NCI-H2107 treated with DMSO at 0.1 percent for 48 hours (cell line): ENCODE data around the gene POU6F2.

ENCODE experiments used
- DNase-seq: peaks from one replicate; lab custom pipeline; 2025; ENCODE audit not compliant: unreplicated experiment; lab: John Stamatoyannopoulos, UW

The POU6F2 gene

DNA sequence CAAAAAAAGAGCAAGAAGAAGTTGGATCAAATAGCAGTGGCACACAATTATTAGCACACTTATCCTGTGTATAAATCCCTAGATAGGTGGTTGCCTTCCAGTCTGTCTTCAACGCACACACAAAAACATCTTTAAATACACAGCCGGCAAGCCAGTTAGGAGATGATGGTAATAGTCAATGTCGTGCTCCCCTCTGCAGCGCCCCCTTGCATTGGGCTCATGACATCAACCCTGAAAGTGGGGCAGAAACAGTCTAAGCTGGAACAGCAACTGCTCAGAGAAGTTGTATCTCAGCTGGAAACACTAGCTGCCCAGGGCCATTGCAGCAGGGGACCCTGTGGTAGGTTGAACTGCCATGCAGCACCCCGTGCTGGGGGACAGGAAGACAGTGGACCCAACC lies 409.0 kb downstream of the POU6F2 start:
- DNase-seq = no peak

DNA sequence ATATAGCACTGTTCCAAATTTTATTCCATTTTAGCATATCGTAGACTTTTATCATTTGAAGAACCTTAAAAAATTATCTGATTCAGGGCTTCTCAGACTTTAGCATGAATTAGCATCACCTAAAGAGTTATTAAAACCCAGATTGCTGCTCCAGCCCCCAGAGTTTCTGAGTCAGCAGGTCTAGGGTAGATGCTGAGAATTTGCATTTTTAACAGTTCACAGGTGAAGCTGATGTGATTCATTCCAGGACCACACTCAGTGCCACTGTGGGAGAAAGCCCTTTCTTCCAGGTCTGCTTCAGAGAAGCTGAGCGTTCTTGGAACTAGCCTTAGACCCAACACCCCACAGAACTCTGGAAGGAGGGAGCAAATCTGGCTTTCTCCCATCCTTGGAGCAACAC lies 414.4 kb downstream of the POU6F2 start:
- no peak for DNase-seq

DNA sequence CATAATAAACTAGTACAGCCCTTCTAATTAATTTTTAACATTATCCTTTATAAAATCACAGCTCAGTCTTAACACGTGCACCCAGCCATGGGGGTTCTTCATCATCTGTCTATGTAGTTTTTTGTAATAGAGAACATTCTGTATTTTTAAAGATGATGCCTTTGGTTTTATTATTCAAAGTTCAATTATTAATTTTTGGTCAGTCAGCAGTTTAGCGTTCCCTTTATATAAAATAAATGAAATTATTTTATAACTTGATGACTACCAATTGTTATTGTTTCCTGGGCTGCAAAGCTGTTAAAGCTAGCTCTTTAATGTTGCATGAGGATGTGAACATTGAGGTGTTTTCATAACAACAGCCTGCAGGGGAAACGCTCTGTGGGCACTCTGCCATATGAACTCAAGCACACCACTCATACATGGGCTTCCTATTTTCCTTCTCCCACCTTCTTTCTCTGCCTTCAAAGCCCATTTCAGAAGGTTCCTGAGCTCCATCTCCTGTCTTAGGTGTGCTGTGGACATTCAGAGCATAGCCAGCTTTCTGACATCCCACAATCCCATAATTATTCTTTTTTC lies 416.5 kb downstream of the POU6F2 start:
- DNase-seq = no peak

DNA sequence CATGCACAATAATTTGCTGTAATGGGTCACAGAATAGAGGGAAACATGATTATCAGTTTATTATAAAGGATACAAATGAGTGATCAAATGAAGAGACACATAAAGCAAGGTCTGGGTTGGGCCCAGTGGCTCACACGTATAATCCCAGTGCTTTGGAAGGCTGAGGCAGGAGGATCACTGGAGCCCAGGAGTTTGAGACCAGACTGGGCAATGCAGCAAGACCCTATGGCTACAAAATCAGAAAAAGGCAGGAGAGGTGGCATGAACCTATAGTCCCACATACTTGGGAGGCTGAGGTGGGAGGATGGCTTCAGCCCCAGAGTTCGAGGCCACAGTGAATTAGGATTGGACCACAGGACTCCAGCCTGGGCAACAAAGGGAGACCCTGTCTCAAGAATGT lies 421.7 kb downstream of the POU6F2 start:
- DNase-seq = no peak

DNA sequence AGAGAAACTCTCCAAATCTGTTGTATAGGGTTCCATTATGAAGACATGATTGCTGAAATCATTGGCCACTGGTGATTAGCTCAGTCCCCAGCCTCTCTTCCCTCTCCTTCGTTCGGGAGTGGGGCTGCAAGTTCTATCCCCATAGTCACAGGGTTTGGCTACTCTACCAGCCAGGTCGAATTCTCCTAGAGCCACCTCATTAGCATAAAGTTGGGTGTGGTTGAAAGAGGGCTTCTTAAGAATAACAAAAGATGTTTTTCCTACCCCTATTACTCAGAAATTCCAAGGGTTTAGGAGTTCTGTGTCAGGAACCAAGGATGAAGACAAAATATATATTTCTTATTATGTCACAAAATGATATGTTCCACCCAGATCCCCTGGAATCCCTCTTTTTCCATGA lies 422.3 kb downstream of the POU6F2 start:
- no peak for DNase-seq

DNA sequence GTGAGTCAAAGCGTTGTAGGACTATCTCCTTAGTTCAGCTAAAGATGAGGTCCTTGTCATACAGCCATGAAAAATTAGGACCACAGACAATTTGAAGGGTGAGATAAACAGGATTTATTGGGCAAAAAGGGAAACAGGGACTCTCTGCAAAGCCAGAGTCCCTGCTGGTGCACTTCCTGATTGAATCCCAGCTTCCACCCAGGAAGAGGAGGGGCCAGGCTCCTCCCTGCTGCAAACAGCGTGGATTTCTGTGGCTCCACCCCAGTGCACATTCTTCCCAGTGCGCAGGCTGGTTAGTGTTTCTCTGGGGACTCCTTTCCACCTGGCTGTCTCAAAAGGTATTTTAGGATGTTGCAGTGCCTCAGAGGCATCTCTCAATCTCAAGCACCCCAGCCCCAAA lies 423.1 kb downstream of the POU6F2 start:
- no peak for DNase-seq

DNA sequence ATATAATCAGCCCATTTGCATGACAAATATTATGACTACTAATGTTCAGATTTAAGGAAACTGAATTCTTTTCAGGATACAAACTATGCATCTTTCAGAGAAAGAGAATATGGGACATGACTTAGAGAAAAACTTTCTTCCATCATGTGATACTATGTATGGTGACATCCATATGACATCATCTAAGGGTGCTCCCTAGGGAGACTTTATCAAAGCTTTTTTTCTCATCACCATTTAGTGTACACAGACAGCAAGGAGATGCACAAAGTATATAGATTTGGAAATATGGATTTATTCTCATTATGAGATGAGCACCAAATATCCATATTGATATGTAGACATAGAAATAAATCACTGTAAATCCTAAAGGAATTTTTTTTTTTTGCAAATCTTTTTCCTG lies 424.3 kb downstream of the POU6F2 start:
- DNase-seq = no peak

DNA sequence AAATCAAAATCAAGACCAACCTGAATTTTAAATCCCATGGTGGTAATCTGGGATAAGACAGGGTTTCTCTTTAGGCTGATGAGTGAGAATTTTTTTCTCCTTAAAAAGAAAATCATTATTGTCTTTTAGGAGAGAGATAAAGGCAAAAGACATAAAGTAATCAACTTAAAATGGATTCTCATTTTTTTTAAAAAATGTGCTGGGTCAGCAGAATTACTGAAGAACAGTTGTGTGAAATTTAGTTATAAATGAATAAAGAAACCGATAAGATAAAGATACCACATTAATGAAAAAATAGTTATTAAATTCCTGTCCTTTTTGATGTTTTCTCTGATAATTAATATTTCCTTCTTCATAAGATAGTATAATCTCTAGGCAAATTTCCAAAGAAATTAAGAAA lies 427.2 kb downstream of the POU6F2 start:
- DNase-seq = no peak

DNA sequence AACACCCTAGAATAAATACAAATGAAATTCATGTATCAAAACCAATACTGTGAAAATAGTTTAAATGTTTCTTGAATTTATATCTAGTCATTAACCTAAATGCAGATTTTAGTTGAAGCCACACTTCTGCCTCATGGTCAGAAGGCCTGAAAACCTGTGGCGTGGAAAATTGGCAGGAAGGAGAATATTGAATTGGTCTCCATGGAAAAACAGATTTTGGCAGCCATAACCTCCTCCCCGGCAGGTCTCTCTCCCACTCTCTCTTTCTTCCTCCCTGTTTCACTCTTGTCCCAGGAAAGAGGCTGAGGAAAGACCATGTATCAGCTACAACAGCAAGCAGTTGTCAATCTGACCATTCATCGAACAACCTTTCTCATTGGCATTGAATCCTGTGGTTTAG lies 427.9 kb downstream of the POU6F2 start:
- DNase-seq = no peak

DNA sequence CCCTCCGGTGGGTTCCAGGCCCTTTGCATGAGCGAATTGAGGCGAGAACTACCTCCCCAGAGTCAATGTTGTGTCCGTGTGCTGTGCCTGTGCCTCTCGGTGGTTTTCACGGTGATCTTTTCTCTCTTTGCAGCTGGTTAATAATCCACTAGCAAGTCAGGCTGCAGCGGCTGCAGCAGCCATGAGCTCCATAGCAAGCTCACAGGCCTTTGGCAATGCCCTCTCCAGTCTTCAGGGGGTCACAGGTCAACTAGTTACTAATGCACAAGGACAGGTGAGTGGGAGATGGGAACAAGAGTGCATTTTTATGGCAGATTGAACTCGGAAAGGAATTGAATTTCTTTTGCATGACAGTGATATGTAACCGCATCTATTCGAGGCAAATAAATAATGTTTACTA lies 428.8 kb downstream of the POU6F2 start:
- no peak for DNase-seq

DNA sequence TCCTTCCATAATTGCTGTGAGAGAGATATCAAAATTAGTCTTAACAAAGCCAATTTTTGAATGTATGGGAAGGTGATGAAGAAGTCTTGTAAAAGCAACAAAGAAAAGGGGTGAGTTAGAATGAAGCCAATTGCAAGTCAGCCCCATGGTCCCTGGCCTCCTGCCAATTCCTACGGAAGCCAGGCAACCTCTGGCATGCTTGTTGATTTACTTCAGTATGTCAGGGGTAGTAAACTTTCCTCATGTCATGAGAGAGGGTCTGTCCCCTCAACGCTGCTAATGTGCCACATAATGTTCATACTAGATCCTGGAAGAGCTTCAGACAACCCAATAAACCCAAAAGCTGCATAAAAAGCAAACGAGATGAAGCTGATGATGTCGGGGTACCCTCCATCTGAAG lies 429.4 kb downstream of the POU6F2 start:
- DNase-seq = no peak

DNA sequence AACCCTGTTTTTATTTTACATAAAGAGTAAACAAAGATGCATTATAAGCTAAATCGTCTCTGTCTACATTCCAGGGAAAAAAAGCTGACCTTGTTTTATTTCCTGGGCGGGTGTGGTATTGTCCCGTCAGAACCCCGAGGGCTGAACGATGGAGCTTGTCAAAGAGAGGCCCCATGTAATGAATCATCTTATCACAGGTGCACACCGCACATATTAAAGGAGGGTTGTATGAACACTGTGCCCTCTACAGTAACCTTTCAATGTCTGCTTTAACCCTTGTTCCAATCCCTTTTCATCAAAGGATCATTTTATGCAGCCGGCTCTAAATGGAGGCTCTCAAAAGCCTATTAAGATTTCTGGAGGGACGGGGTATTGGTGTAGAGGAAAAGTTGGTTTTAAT lies 430.0 kb downstream of the POU6F2 start:
- DNase-seq = no peak

DNA sequence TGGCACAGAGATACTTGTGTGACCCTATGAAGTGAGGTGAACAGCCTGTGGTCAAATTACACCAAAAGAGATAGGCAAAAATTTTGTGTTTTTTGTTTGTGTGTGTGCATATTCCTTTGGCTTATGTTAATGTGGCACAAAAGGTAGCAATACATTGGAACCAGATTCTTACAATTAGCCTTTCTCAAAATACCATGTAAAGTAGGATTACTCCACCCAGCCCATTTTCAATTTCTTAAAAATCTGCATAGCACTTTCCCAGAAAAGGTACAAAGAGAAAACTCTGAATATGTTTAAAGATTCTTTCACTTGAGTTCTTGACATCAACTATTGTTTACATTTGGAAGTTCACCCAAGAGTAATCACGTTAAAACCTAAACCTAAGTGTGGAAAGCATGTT lies 431.2 kb downstream of the POU6F2 start:
- no peak for DNase-seq

DNA sequence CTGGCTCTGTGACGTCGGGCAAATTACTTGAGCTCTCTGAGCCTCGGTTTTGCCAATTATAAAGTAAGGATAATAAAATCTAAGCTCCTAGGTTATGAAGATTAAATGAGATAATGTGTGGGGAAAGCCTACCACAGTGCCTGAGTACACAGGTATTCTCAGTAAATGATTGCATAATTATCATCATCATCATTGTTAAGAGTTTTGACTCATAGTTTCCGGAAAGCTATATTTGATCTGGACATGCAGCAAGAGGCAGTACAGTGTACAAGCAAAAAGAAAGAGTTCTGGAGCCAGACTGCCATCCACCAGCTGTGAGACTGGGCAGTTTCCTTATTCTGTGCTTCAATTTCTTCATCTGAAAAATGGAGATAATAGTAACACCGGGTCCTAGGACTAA lies 432.9 kb downstream of the POU6F2 start:
- DNase-seq = no peak

DNA sequence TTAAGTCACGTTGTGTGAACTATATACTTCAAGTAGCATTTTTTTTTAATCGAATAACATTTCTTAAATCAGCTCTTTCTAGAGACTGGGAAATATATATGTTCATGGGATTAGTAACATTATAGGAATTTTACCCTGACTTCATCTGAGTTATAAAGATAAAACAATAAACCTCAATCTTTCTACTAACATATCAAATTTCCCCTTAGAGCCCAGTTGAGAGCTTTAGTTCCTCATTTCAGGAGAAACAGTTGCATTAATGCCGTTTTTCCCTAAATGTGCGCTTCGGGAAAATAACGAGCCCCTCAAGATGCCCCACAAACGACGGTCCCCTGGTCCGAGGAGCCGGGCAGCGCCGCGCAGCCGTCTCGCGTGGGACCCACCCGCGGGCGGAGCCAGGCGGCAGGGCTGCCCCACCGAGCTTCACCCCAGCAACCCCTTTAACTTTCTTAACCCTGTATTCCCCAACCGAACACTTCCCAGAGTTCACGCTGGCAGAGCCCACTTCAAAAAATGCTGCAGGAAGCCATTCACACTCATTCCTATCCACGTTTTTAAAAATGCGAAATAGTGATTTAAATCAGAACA lies 436.0 kb downstream of the POU6F2 start:
- no peak for DNase-seq

DNA sequence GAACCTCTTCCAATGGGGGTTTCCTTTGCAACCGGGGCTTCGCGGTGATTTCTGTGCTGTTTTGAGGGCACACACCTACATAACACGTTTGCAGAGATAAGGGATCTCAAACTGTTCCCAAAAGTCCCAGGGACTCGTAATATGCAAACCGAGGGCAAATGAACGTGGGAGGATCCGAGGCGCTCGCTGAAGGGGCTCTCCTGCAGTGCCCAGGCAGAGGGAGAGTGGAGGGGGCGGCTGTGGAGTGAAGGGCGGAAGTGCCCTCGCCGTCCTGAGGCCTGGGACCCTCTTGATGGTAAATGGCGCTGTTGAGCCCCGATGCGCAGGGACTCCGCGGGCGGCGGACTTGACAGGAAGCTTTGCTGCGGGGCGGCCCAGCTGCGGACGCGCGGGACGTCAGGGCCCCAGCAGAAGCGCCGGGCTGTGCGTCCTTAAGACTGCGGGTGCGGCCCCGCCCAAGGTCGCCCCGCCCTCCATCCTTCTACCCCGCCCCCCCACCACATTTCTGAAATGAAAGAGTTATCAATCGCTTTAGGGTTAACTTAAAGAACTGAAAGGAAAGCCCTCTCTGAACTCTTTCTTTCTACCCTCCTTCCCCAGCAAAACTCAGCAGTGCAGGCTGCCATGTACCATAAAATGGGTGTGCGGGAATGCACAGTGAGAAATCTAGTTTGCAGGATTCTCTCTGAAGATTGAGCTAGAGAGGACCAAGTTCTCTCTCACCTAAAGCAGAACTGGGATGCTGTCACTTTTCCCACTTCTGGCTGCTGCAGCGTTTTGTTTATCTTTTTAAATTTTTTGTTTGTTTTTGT lies 436.7 kb downstream of the POU6F2 start:
- no peak for DNase-seq

DNA sequence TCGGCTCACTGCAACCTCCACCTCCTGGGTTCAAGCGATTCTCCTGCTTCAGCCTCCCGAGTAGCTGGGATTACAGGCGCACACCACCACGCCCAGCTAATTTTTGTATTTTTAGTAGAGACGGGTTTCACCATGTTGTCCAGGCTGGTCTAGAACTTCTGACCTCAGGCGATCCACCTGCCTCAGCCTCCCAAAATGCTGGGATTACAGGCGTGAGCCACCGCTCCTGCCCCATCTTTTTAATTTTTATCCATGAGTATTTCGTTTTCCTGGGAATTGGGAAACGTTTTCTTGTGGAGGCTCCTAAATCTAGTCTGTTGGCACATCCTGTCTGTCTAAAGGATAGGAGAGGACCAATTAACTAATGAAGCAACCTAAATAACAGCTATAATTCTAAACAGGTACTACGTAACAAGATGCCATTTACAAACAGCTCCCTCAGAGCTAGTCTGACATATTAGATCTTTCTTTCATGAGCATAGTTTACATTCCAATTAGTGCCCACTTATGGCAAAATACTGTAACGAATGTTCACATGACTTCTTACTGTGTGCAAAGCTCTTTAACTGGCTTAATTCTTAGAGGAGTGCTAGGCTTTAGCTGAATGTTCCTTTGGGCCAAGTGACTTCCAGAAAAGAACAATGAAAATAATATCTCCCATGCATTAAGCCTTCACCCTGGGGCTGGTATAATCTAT lies 437.5 kb downstream of the POU6F2 start:
- DNase-seq = no peak

DNA sequence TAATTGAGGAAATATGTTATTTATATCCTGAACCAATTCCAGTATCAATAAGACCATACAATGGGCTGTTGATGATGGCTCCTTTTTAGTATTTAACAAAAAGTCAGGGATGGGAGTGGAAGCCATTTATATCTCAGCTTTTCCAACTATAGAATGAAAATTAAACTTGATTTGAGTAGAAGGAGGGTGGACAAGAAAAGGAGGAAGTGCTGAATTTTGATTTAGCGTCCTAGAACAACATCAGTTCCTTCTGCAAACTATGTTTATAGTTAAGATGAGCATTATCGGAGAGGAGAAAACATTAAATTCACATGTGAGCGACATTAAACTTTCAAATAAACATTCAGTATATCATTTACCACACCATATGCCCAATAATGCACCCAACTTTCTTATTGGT lies 439.2 kb downstream of the POU6F2 start:
- no peak for DNase-seq

DNA sequence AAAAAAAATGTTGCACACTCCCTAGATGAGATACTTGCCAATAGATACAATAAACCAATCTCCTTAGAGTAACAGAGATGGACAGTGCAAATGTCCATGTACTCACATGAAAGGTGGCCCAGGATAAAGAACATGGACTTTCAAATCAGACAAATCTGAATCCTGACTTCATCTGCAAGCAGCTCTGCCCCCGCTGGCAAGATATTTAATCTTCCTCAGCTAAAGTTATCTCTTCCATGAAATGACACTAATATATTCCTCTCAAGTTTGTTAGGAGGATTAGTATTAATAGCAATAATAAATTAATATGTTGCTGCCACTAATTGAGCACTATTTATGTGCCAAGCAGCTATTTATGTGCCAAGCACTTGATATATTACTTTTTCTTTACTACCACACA lies 439.9 kb downstream of the POU6F2 start:
- DNase-seq = no peak

DNA sequence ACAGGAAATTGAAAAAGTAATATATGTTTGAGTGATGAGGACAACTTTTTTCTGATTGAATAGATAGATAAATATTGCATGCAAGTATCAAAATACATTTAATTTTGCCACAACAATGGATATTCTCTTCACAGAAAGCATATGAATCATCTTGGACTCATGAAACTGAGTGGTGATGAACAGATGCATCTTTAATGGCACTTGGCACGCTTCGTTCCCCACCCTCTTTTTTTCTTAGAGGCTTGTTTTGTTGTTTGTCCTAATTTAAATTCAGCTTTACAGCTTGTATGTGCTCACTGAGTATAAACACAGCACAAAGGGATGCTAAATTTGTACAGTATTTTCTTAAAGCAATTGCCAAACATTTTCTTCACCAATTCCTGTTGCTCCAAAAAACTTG lies 443.5 kb downstream of the POU6F2 start:
- DNase-seq = no peak

DNA sequence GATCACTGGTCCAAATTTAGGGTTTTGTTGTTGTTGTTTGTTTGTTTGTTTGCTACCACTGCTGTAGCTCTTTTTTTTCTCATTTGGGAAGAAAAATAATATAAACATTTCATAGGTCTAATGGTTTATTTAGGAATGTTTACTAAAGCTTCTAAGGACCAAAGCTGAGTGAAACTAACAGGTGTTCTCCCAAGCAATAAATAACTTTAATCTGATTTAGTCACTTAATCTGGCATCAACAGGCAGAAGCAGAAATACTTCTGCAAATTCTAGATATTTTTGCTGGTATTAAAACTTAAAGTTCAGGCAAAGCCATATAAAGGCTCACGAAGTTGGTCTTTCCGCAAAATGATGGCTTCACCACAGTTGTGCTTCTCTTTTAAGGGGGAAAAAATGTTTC lies 444.0 kb downstream of the POU6F2 start:
- no peak for DNase-seq

DNA sequence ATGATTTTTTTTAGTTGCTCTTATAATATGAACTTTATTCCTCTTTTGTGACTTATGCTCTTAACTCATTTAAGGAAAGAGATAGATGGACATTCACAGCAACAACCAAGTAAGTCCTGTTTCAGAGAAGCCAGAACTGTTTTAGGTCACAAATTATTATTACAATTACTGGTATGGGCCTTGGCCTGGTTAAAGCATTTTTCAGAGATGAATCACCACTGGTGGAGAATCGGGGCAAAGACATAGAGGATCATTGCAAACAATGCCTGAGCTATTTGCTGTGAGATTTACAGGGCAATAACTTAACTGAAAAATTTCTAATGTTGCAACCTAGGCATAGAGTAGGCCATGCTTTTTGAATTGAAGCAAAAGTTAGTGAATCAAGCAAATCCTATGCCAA lies 450.5 kb downstream of the POU6F2 start:
- no peak for DNase-seq
